ENCODE results near the gene PARD3. TPM values are rescaled to one million over a fixed set of nuclear protein-coding genes. Genes with fewer than 3 reads are reported as not detected.

The PARD3 gene
- total and polyA plus RNA-seq, 10 of the 15 experiments (the other 5 are each of a cell fraction or from before 2014, with no cell fraction given), result 2.6 to 43.1 (median 13.9) TPM

- H4K20me1 ChIP-seq (ENCODE audit: control insufficient read depth, insufficient read depth), result no peaks in the 10 kb centered on the region
- ATAC-seq (no peak), FAIRE-seq (no peak), DNase-seq (ENCODE audit: low read depth, low spot score) (no peak)
- H3K4me3 ChIP-seq, result no peak overlapping the region
- ChIA-PET POLR2A (no interaction called here), SMC1A (ENCODE audit: uncharacterized antibody, unreplicated experiment) (interaction anchor here (2.1 kb wide), 2 partner anchors 10 to 24 kb away, joined by 4 to 5 read pairs; no protein-coding TSS in a partner anchor), RAD21 (ENCODE audit: unreplicated experiment) (no interaction called here), CTCF (interaction anchor here (1.3 kb wide), 1 partner anchor 12 kb away, joined by 3 read pairs; no protein-coding TSS in a partner anchor)
- 38% methylated on average over 5 of the region's 5 CpGs for WGBS (ENCODE audit: insufficient coverage, insufficient replicate concordance, low lambda C conversion rate, missing lambda C conversion rate)
- in situ Hi-C loops (cut with MboI), result no loop called here
- H3K9me3 ChIP-seq (replicated peaks; ENCODE audit: control insufficient read depth, insufficient read depth, low read length), result no peaks in the 10 kb centered on the region
- H3K4me1 ChIP-seq (ENCODE audit: control insufficient read depth, insufficient read depth, low read length), result no peaks in the 10 kb centered on the region
- H3K36me3 ChIP-seq (ENCODE audit: control insufficient read depth in 2 of 2, insufficient read depth in 2 of 2, low read length in 1 of 2), result no peaks in the 10 kb centered on the region
- intact Hi-C loops (cut with micrococcal nuclease; ENCODE audit: unreplicated experiment), result no loop called here
- BruUV-seq (replicated peaks), result no TSS peak
- no peak overlapping the region for H3K27ac ChIP-seq (ENCODE audit: control insufficient read depth, insufficient read depth)
- no peak overlapping the region for H3K4me2 ChIP-seq (ENCODE audit: control insufficient read depth, insufficient read depth)
- no peaks in the 10 kb centered on the region for H3K79me2 ChIP-seq (ENCODE audit: control insufficient read depth, insufficient read depth, low read length)
- no peaks in the 10 kb centered on the region for H3K27me3 ChIP-seq (replicated peaks in 1 of 2; ENCODE audit: control insufficient read depth in 2 of 2, insufficient read depth in 2 of 2, low read length in 1 of 2)
- H3K9ac ChIP-seq (ENCODE audit: control insufficient read depth, insufficient read depth, low read length), result no peak overlapping the region
- no peak overlapping the region for H2AFZ ChIP-seq (ENCODE audit: control insufficient read depth, low read depth, low read length)
- TF ChIP-seq SRF (IDR thresholded peaks at IDR 0.05; ENCODE audit: low read depth in 2 of 2, low read length in 2 of 2), result no peak
- TF ChIP-seq NFYA (IDR thresholded peaks at IDR 0.05; ENCODE audit: borderline replicate concordance, low read depth, low read length), result no peak
- no peak for TF ChIP-seq IRF5 (IDR thresholded peaks at IDR 0.05; ENCODE audit: borderline replicate concordance)
- TF ChIP-seq POLR2AphosphoS2 (IDR thresholded peaks at IDR 0.05; ENCODE audit: low read depth, low read length), result no peak
- TF ChIP-seq JUNB (IDR thresholded peaks at IDR 0.05), result no peak
- TF ChIP-seq ZNF217 (IDR thresholded peaks at IDR 0.05), result no peak
- TF ChIP-seq RELB (IDR thresholded peaks at IDR 0.05; ENCODE audit: low read depth), result no peak
- no peak for TF ChIP-seq EP300 (IDR thresholded peaks at IDR 0.05; ENCODE audit: borderline replicate concordance in 1 of 2, control insufficient read depth in 1 of 2, low read depth in 2 of 2, low read length in 2 of 2)
- no peak for TF ChIP-seq EZH2 (IDR thresholded peaks at IDR 0.05; ENCODE audit: borderline replicate concordance, control insufficient read depth, low read depth, low read length)
- TF ChIP-seq, protein P1, sequence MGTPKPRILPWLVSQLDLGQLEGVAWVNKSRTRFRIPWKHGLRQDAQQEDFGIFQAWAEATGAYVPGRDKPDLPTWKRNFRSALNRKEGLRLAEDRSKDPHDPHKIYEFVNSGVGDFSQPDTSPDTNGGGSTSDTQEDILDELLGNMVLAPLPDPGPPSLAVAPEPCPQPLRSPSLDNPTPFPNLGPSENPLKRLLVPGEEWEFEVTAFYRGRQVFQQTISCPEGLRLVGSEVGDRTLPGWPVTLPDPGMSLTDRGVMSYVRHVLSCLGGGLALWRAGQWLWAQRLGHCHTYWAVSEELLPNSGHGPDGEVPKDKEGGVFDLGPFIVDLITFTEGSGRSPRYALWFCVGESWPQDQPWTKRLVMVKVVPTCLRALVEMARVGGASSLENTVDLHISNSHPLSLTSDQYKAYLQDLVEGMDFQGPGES (IDR thresholded peaks at IDR 0.05), result no peak
- TF ChIP-seq KAT2A (conservative IDR thresholded peaks at IDR 0.05; ENCODE audit: control insufficient read depth, low read depth, low read length), result no peak
- no peak for TF ChIP-seq LARP7 (IDR thresholded peaks at IDR 0.05)
- no peak for TF ChIP-seq NFXL1 (IDR thresholded peaks at IDR 0.05; ENCODE audit: borderline replicate concordance)
- no peak for TF ChIP-seq ESRRA (IDR thresholded peaks at IDR 0.05; ENCODE audit: low read length)
- TF ChIP-seq, protein P2, sequence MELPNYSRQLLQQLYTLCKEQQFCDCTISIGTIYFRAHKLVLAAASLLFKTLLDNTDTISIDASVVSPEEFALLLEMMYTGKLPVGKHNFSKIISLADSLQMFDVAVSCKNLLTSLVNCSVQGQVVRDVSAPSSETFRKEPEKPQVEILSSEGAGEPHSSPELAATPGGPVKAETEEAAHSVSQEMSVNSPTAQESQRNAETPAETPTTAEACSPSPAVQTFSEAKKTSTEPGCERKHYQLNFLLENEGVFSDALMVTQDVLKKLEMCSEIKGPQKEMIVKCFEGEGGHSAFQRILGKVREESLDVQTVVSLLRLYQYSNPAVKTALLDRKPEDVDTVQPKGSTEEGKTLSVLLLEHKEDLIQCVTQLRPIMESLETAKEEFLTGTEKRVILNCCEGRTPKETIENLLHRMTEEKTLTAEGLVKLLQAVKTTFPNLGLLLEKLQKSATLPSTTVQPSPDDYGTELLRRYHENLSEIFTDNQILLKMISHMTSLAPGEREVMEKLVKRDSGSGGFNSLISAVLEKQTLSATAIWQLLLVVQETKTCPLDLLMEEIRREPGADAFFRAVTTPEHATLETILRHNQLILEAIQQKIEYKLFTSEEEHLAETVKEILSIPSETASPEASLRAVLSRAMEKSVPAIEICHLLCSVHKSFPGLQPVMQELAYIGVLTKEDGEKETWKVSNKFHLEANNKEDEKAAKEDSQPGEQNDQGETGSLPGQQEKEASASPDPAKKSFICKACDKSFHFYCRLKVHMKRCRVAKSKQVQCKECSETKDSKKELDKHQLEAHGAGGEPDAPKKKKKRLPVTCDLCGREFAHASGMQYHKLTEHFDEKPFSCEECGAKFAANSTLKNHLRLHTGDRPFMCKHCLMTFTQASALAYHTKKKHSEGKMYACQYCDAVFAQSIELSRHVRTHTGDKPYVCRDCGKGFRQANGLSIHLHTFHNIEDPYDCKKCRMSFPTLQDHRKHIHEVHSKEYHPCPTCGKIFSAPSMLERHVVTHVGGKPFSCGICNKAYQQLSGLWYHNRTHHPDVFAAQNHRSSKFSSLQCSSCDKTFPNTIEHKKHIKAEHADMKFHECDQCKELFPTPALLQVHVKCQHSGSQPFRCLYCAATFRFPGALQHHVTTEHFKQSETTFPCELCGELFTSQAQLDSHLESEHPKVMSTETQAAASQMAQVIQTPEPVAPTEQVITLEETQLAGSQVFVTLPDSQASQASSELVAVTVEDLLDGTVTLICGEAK (IDR thresholded peaks at IDR 0.05; ENCODE audit: borderline replicate concordance), result no peak
Measured at GRCh38 chr10:34345383-34345782, 469.7 kb downstream of the PARD3 start.

Measured in GM12878 (cell line).